Effector memory CD4-positive, alpha-beta T cell (primary cell): Measurements from ENCODE around the gene SKIL.

ENCODE experiments used
- DNase-seq, 3 donors: peaks; one replicate each; pipeline ENCODE4 v3.0.0-alpha.2; 2020
- H3K27ac ChIP-seq: 2 replicates; pipeline ENCODE4 v1.7.0; 2013; ENCODE audit warnings: mild to moderate bottlenecking, low read length, moderate library complexity; ENCODE audit not compliant: insufficient read depth, poor library complexity, severe bottlenecking
- H3K27me3 ChIP-seq: replicated peaks from 2 replicates; pipeline ENCODE4 v1.7.0; 2013; ENCODE audit warnings: mild to moderate bottlenecking, low read length; ENCODE audit not compliant: insufficient read depth, control insufficient read depth, poor library complexity, severe bottlenecking
- H3K36me3 ChIP-seq: 2 replicates; pipeline ENCODE4 v1.7.0; 2013; ENCODE audit warnings: mild to moderate bottlenecking, low read length, moderate library complexity; ENCODE audit not compliant: control insufficient read depth, insufficient read depth
- H3K4me1 ChIP-seq: 2 replicates; pipeline ENCODE4 v1.7.0; 2013; ENCODE audit warnings: low read length, mild to moderate bottlenecking; ENCODE audit not compliant: control insufficient read depth, insufficient read depth, poor library complexity, severe bottlenecking
- H3K4me3 ChIP-seq: 2 replicates; pipeline ENCODE4 v1.7.0; 2013; ENCODE audit warnings: low read length, low read depth, mild to moderate bottlenecking; ENCODE audit not compliant: insufficient read depth, poor library complexity, severe bottlenecking
- H3K9me3 ChIP-seq: 2 replicates; pipeline ENCODE4 v1.7.0; 2013; ENCODE audit warnings: mild to moderate bottlenecking, low read length, moderate library complexity; ENCODE audit not compliant: control insufficient read depth

SKIL gene

GRCh38 chr3:170431054-170431453 lies 73.5 kb downstream of the SKIL start:
- no peaks in the 10 kb centered on the region for H3K9me3 ChIP-seq
- DNase-seq = no peak
- no peak overlapping the region for H3K27ac ChIP-seq
- H3K36me3 ChIP-seq = no peaks in the 10 kb centered on the region
- H3K4me1 ChIP-seq = no peaks in the 10 kb centered on the region
- H3K4me3 ChIP-seq = no peak overlapping the region
- H3K27me3 ChIP-seq = no peaks in the 10 kb centered on the region

GRCh38 chr3:170432416-170432815 lies 74.9 kb downstream of the SKIL start:
- no peaks in the 10 kb centered on the region for H3K9me3 ChIP-seq
- no peaks in the 10 kb centered on the region for H3K36me3 ChIP-seq
- H3K4me3 ChIP-seq = no peak overlapping the region
- H3K27me3 ChIP-seq = no peaks in the 10 kb centered on the region
- H3K27ac ChIP-seq = no peak overlapping the region
- H3K4me1 ChIP-seq = no peaks in the 10 kb centered on the region
- DNase-seq = no peak

- DNase-seq = no peak
- H3K27me3 ChIP-seq = no peaks in the 10 kb centered on the region
- no peak overlapping the region for H3K27ac ChIP-seq
- H3K4me1 ChIP-seq = no peaks in the 10 kb centered on the region
- H3K4me3 ChIP-seq = no peak overlapping the region
- no peaks in the 10 kb centered on the region for H3K9me3 ChIP-seq
- no peaks in the 10 kb centered on the region for H3K36me3 ChIP-seq
These were observed 79.2 kb downstream of the SKIL start for GRCh38 chr3:170436697-170437096.

GRCh38 chr3:170437176-170437575 lies 79.7 kb downstream of the SKIL start:
- no peak for DNase-seq
- Histone ChIP-seq H3K27ac (no peak overlapping the region), H3K4me3 (no peak overlapping the region), H3K27me3 (no peaks in the 10 kb centered on the region), H3K9me3 (no peaks in the 10 kb centered on the region), H3K36me3 (no peaks in the 10 kb centered on the region), H3K4me1 (no peaks in the 10 kb centered on the region)

- Histone ChIP-seq H3K4me1 (no peaks in the 10 kb centered on the region), H3K36me3 (no peaks in the 10 kb centered on the region)
- no peak for DNase-seq
These were observed 80.3 kb downstream of the SKIL start for GRCh38 chr3:170437696-170438407.

GRCh38 chr3:170438836-170439235 lies 81.3 kb downstream of the SKIL start:
- H3K9me3 ChIP-seq = no peaks in the 10 kb centered on the region
- no peak overlapping the region for H3K27ac ChIP-seq
- no peaks in the 10 kb centered on the region for H3K4me1 ChIP-seq
- DNase-seq = no peak
- H3K27me3 ChIP-seq = no peaks in the 10 kb centered on the region
- no peak overlapping the region for H3K4me3 ChIP-seq
- no peaks in the 10 kb centered on the region for H3K36me3 ChIP-seq

More at GRCh38 chr3:170437696-170438407, 80.3 kb downstream of the SKIL start:
- Histone ChIP-seq H3K27ac (no peak overlapping the region), H3K9me3 (no peaks in the 10 kb centered on the region), H3K4me3 (no peak overlapping the region), H3K27me3 (no peaks in the 10 kb centered on the region)

- H3K4me3 ChIP-seq = no peak overlapping the region
- no peak for DNase-seq
These were observed 82.8 kb downstream of the SKIL start for GRCh38 chr3:170440344-170440743.

GRCh38 chr3:170441412-170441811 lies 83.9 kb downstream of the SKIL start:
- no peak for DNase-seq
- no peak overlapping the region for H3K4me3 ChIP-seq
- H3K36me3 ChIP-seq = no peaks in the 10 kb centered on the region
- no peaks in the 10 kb centered on the region for H3K27me3 ChIP-seq
- H3K9me3 ChIP-seq = no peaks in the 10 kb centered on the region
- H3K4me1 ChIP-seq = no peaks in the 10 kb centered on the region
- H3K27ac ChIP-seq = no peak overlapping the region

More at GRCh38 chr3:170440344-170440743, 82.8 kb downstream of the SKIL start:
- H3K9me3 ChIP-seq = no peaks in the 10 kb centered on the region
- no peaks in the 10 kb centered on the region for H3K27me3 ChIP-seq
- H3K4me1 ChIP-seq = no peaks in the 10 kb centered on the region
- no peaks in the 10 kb centered on the region for H3K36me3 ChIP-seq
- no peak overlapping the region for H3K27ac ChIP-seq

GRCh38 chr3:170442947-170443346 lies 85.4 kb downstream of the SKIL start:
- no peak for DNase-seq
- Histone ChIP-seq H3K4me1 (no peaks in the 10 kb centered on the region), H3K9me3 (no peaks in the 10 kb centered on the region), H3K27ac (no peak overlapping the region), H3K36me3 (no peaks in the 10 kb centered on the region), H3K27me3 (no peaks in the 10 kb centered on the region), H3K4me3 (no peak overlapping the region)

GRCh38 chr3:170443457-170443856 lies 85.9 kb downstream of the SKIL start:
- Histone ChIP-seq H3K27me3 (no peaks in the 10 kb centered on the region), H3K9me3 (no peaks in the 10 kb centered on the region), H3K27ac (no peak overlapping the region), H3K4me1 (no peaks in the 10 kb centered on the region), H3K36me3 (no peaks in the 10 kb centered on the region), H3K4me3 (no peak overlapping the region)
- DNase-seq = no peak
